Jurkat, Clone E6-1 (cell line): Measurements from ENCODE around the gene NUCKS1.
A peak's percentile ranks its signal among the peaks of the same experiment; 100 is the strongest.

ENCODE experiments used
- DNase-seq: peaks from one replicate; pipeline ENCODE4 v3.0.0-alpha.2; 2011; ENCODE audit warnings: low read depth, low spot score
- H3K4me3 ChIP-seq: 2 replicates; pipeline ENCODE4 v1.5.1; 2011; ENCODE audit warnings: mild to moderate bottlenecking, low read length, control low read depth, moderate library complexity

NUCKS1 gene

GRCh38 chr1:205709059-205709398 lies 41.0 kb downstream of the NUCKS1 start:
- DNase-seq, result no peak
- H3K4me3 ChIP-seq, result no peak overlapping the region

- H3K4me3 ChIP-seq, result no peak overlapping the region
- DNase-seq, result no peak
Observed at GRCh38 chr1:205706601-205707502, 43.1 kb downstream of the NUCKS1 start.

DNA sequence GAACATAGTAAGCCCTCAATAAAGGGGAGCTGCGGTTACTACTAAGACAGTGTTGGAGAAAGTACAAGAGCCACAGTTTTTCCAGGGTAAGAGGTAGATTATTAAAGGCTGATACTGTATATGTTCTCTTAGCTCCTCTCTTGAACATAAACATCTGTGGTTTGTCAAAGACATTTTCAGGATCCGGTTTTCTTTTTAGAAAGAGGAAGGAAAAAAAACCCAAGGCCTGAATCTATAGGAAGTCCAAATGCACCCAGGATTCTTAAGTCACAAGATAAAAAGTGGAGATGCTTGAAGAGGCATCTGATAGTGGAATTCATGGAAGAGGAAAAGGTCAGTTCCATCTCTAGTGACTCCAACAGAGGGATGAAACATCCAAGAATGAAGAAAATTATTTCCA lies 45.1 kb downstream of the NUCKS1 start:
- H3K4me3 ChIP-seq, result no peak overlapping the region
- no peak for DNase-seq

DNA sequence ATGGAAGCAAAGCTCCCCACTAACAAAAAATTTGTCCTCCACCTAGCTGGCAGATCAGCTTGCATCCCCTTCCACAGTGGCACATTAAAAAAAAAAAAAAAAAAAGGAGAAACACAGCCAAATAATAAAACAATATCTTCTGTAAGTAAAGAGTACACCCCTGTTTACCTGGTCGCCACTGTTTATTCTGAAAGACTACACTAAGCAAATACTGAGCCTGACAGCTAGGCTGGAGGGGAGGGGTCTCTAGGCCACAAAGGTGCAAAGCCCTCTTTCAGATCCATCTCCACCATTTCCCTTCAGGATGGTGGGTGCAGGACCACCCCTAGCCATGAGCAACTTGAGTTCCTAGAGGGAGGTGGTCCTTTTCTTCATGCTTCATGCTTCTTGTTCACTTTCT lies 46.9 kb downstream of the NUCKS1 start:
- no peak for DNase-seq
- no peak overlapping the region for H3K4me3 ChIP-seq

DNA sequence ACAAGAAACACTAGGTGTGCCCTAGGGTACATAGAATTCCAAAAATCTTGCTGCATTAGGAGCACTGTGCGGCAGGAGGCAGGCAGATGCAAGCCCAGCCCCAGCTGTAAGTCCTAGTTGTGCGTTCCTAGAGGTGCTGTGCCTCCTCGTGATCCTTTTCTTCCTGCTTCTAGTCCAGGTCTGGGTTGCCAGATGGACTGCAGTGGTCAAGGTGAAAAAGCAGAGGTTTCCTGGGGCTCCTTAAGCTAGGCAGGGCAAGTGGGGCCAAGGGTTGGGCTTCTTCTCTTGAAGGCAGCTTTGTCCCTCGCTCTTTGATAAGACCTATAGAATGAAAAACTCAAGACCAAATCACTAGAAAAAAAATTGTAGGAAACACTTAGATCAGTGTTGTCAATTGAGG lies 48.1 kb downstream of the NUCKS1 start:
- DNase-seq, result no peak
- no peak overlapping the region for H3K4me3 ChIP-seq

DNA sequence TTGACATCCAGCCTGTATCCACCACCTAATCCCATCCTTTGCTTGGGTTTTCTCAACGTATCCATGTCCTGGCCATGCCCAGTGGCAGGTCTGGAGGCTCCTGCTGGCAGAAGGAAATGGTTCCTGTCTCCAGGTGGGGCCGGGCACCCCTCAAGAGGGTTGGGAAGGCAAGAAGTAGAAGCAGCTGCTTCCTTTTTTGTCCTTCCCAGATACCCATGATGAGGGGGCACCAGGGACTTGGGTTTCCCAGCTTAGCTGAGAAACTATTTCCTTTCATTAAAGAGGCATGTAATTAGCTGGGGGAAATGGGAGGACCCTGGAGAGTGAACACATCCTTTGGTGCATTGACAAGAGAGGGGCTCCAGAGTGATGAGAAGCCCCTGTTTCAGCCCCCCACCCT lies 48.6 kb downstream of the NUCKS1 start:
- no peak overlapping the region for H3K4me3 ChIP-seq
- DNase-seq, result no peak

GRCh38 chr1:205700865-205701401 lies 49.0 kb downstream of the NUCKS1 start:
- H3K4me3 ChIP-seq, result no peak overlapping the region
- DNase-seq, result no peak

DNA sequence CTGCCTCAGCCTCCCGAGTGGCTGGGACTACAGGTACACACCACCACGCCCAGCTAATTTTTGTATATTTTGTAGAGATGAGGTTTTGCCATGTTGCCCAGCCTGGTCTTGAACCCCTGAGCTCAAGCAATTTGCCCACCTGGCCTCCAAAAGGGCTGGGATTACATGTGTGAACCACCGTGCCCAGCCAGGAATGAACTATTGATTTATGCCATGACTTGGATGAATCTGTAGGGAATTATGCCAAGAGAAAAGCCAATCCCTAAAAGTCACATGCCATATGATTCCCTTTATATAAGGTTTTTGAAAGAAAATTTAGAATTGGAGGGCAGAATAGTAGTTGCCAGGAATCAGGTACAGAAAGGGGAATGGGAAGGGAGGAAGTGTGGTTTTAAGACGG lies 50.6 kb downstream of the NUCKS1 start:
- no peak for DNase-seq
- H3K4me3 ChIP-seq, result no peak overlapping the region

GRCh38 chr1:205698921-205699320 lies 51.1 kb downstream of the NUCKS1 start:
- no peak for DNase-seq
- no peak overlapping the region for H3K4me3 ChIP-seq

DNA sequence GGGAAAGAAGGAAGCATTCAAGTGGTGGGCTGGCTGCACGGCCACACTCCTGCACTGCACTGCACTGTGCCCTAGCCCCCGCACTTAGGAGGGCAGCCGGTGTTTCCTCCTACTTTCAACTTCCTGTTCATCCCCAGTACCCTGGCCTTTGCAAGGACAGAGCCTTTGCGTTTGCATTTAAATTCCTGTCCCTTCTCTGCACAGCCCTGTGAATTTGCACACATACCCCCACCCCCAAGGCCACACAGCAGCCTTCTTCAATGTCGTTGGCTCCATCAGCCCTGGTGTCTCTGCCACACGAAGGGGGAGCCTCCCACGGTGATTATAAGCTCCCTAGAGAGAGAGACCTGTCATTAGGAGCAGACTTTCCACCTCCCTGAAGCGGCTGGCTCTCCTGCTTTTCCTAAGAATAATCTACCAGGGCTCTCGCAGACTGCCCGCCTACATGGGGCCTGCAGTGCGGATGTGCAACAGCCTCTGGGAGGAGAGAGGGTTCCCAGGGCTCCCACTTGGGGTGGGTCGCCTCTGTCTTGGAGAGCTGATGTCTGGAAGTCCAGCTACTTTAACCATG lies 56.5 kb downstream of the NUCKS1 start:
- no peak for DNase-seq
- no peak overlapping the region for H3K4me3 ChIP-seq

- no peak for DNase-seq
- H3K4me3 ChIP-seq, result no peak overlapping the region
Observed at GRCh38 chr1:205692423-205692822, 57.6 kb downstream of the NUCKS1 start.

GRCh38 chr1:205690122-205690756 lies 59.7 kb downstream of the NUCKS1 start:
- DNase-seq, result no peak
- no peak overlapping the region for H3K4me3 ChIP-seq

DNA sequence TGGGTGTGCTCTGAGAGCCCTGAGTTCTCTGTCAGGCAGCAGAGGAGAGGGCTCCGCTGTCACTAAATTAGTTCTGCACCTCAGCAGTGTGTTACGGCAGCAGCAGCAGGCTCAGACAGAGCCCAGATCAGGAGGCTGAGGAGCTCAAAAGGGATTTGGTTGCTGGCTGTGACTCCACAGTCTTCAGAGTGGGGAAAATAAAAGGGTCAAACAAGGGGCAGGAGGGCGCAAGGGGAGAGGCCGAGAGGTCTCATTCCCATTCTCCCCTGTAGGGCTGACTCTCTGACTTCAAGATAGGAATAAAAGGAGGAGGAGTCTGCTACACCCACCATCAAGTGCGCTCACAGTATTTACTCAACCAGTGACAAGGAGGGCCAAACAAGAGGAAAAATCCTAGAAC lies 60.5 kb downstream of the NUCKS1 start:
- DNase-seq, result no peak
- H3K4me3 ChIP-seq, result no peak overlapping the region

GRCh38 chr1:205688171-205689080 lies 61.6 kb downstream of the NUCKS1 start:
- DNase-seq, result no peak

GRCh38 chr1:205687242-205687641 lies 62.7 kb downstream of the NUCKS1 start:
- DNase-seq, result no peak

More at GRCh38 chr1:205688171-205689080, 61.6 kb downstream of the NUCKS1 start:
- H3K4me3 ChIP-seq, result no peak overlapping the region

GRCh38 chr1:205681364-205681763 lies 68.6 kb downstream of the NUCKS1 start:
- no peak overlapping the region for H3K4me3 ChIP-seq
- no peak for DNase-seq

More at GRCh38 chr1:205687242-205687641, 62.7 kb downstream of the NUCKS1 start:
- no peak overlapping the region for H3K4me3 ChIP-seq

DNA sequence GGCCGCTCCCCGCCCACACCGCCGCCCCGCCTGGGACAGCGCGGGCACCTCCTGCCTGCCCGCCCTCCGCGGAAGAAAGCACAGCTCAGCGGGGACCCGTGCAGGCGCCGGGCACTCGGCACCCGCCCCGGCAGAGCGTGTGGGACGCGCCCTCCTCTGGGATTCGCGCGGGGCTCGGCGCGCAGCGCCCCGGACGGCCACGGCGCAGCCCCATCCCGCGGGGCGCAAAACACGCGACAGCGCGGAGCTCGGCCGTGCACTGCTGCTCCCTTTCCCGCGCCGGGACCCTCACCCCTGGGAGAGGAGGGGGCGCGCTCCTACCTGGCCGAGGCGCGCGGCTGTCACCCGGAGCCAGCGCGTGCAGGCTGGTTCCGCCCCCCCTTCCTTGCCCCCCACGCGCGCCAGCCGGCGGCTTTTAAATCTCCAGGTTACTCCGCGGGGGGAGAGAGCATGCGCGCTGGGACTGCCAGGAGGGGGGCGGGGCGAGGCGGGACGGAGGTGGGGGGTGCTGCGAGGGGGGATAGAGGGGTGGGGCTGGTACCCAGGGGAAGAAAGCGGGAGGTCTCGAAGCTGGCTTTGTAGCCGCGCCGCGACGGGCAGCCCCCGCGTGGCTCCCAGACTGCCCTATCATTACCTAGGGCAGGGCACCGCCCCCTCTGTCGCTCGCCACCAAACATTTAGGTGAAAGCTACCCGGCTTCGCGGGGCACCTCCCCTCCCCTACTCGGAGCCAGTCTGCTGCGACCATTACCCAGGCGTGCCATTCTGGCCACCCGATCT lies 69.7 kb downstream of the NUCKS1 start, which contains the start of gene SLC45A3:
Gene SLC45A3 (minus strand): TSS at position 437 of the 779 bp plus-strand sequence. CDS start 15,853 bp downstream, outside the sequence.
- H3K4me3 ChIP-seq, result peak within 1 kb of the TSS; percentile 57
- peak; percentile 44 for DNase-seq
